ENCODE data around the gene RAD51B. TPM values are rescaled to one million over a fixed set of nuclear protein-coding genes. Genes with fewer than 3 reads are reported as not detected.

Gene RAD51B
- polyA plus RNA-seq, 1 donor (not counting 4 experiments of a cell fraction or from before 2014, with no cell fraction given) = 13.3 TPM

- Histone ChIP-seq H3K4me2 (ENCODE audit: control insufficient read depth, extremely low read depth, insufficient read depth, low read depth, low read length) (no peak overlapping the region), H2AFZ (ENCODE audit: control insufficient read depth, low read length) (no peak overlapping the region), H3K9me1 (ENCODE audit: control insufficient read depth, extremely low read depth, insufficient read depth, low read length) (no peaks in the 10 kb centered on the region), H3K4me3 (ENCODE audit: control insufficient read depth in 2 of 3, extremely low read depth in 1 of 3, insufficient read depth in 2 of 3, low read depth in 1 of 3, low read length in 3 of 3) (no peak overlapping the region), H3K9ac (ENCODE audit: control insufficient read depth, extremely low read depth, insufficient read depth, low read length) (no peak overlapping the region), H3K9me3 (ENCODE audit: control insufficient read depth, low read depth, low read length) (peaks cover 2% of the 10 kb centered on the region), H3K27me3 (ENCODE audit: control insufficient read depth, extremely low read depth, insufficient read depth, low read length) (no peaks in the 10 kb centered on the region), H4K20me1 (ENCODE audit: control insufficient read depth, extremely low read depth, insufficient read depth, low read length) (no peaks in the 10 kb centered on the region), H3K4me1 (ENCODE audit: control insufficient read depth, extremely low read depth, insufficient read depth, low read length) (peaks cover 5% of the 10 kb centered on the region), H3K27ac (ENCODE audit: control insufficient read depth, insufficient read depth, low read length) (no peak overlapping the region), H3K79me2 (ENCODE audit: control insufficient read depth, insufficient read depth, low read length) (no peaks in the 10 kb centered on the region), H3K36me3 (ENCODE audit: control insufficient read depth in 2 of 2, extremely low read depth in 1 of 2, insufficient read depth in 2 of 2, low read length in 2 of 2) (no peaks in the 10 kb centered on the region)
- DNase-seq (ENCODE audit: low read depth, low spot score) (no peak), FAIRE-seq (no peak)
- dilution Hi-C loops (cut with MboI; ENCODE audit: extremely low pct_ligation_motif_present, low sequenced_read_pairs) = no loop called here
- no peak for TF ChIP-seq EZH2 (IDR thresholded peaks at IDR 0.05; ENCODE audit: low read length)
- TF ChIP-seq, protein P1, sequence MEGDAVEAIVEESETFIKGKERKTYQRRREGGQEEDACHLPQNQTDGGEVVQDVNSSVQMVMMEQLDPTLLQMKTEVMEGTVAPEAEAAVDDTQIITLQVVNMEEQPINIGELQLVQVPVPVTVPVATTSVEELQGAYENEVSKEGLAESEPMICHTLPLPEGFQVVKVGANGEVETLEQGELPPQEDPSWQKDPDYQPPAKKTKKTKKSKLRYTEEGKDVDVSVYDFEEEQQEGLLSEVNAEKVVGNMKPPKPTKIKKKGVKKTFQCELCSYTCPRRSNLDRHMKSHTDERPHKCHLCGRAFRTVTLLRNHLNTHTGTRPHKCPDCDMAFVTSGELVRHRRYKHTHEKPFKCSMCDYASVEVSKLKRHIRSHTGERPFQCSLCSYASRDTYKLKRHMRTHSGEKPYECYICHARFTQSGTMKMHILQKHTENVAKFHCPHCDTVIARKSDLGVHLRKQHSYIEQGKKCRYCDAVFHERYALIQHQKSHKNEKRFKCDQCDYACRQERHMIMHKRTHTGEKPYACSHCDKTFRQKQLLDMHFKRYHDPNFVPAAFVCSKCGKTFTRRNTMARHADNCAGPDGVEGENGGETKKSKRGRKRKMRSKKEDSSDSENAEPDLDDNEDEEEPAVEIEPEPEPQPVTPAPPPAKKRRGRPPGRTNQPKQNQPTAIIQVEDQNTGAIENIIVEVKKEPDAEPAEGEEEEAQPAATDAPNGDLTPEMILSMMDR (optimal IDR thresholded peaks at IDR 0.05 in 1 of 3, IDR thresholded peaks at IDR 0.05 in 1 of 3, conservative IDR thresholded peaks at IDR 0.05 in 1 of 3; ENCODE audit: extremely low read depth in 1 of 3, insufficient read depth in 2 of 3, low read length in 3 of 3) = no peak
Measured at GRCh38 chr14:68423686-68424085, 604.1 kb downstream of the RAD51B start.

- dilution Hi-C loops (cut with MboI; ENCODE audit: extremely low pct_ligation_motif_present, low sequenced_read_pairs) = no loop called here
- Histone ChIP-seq H3K9me3 (ENCODE audit: control insufficient read depth, low read depth, low read length) (peaks cover 2% of the 10 kb centered on the region), H3K4me3 (ENCODE audit: control insufficient read depth in 2 of 3, extremely low read depth in 1 of 3, insufficient read depth in 2 of 3, low read depth in 1 of 3, low read length in 3 of 3) (no peak overlapping the region), H3K9me1 (ENCODE audit: control insufficient read depth, extremely low read depth, insufficient read depth, low read length) (no peaks in the 10 kb centered on the region), H3K9ac (ENCODE audit: control insufficient read depth, extremely low read depth, insufficient read depth, low read length) (no peak overlapping the region), H2AFZ (ENCODE audit: control insufficient read depth, low read length) (no peak overlapping the region), H4K20me1 (ENCODE audit: control insufficient read depth, extremely low read depth, insufficient read depth, low read length) (no peaks in the 10 kb centered on the region), H3K79me2 (ENCODE audit: control insufficient read depth, insufficient read depth, low read length) (no peaks in the 10 kb centered on the region), H3K4me2 (ENCODE audit: control insufficient read depth, extremely low read depth, insufficient read depth, low read depth, low read length) (no peak overlapping the region), H3K4me1 (ENCODE audit: control insufficient read depth, extremely low read depth, insufficient read depth, low read length) (no peaks in the 10 kb centered on the region), H3K27me3 (ENCODE audit: control insufficient read depth, extremely low read depth, insufficient read depth, low read length) (no peaks in the 10 kb centered on the region), H3K27ac (ENCODE audit: control insufficient read depth, insufficient read depth, low read length) (no peak overlapping the region), H3K36me3 (ENCODE audit: control insufficient read depth in 2 of 2, extremely low read depth in 1 of 2, insufficient read depth in 2 of 2, low read length in 2 of 2) (no peaks in the 10 kb centered on the region)
- TF ChIP-seq, protein P1 (optimal IDR thresholded peaks at IDR 0.05 in 1 of 3, IDR thresholded peaks at IDR 0.05 in 1 of 3, conservative IDR thresholded peaks at IDR 0.05 in 1 of 3; ENCODE audit: extremely low read depth in 1 of 3, insufficient read depth in 2 of 3, low read length in 3 of 3) = no peak
- no peak for TF ChIP-seq EZH2 (IDR thresholded peaks at IDR 0.05; ENCODE audit: low read length)
- DNase-seq (ENCODE audit: low read depth, low spot score) = no peak
- FAIRE-seq = no peak
Measured at GRCh38 chr14:68424443-68425172, 605.0 kb downstream of the RAD51B start.

Measured in keratinocyte (primary cell).